GM12864 (cell line): Measurements from ENCODE around the gene LENG1.

Experiments used
- DNase-seq: peaks from one replicate; pipeline ENCODE4 v3.0.0-alpha.2; 2011; ENCODE audit warnings: low read depth
- H3K4me3 ChIP-seq: 2 replicates; pipeline ENCODE4 v1.5.1; 2011; ENCODE audit warnings: mild to moderate bottlenecking, low read depth, low read length, control low read depth
- TF ChIP-seq, protein P1 (sequence below): IDR thresholded peaks from 2 replicates; pipeline ENCODE4 v1.5.1; 2011; ENCODE audit warnings: low read depth, mild to moderate bottlenecking, moderate library complexity, low read length, control low read depth, inconsistent platforms; ENCODE audit errors: missing control alignments

The LENG1 gene

DNA sequence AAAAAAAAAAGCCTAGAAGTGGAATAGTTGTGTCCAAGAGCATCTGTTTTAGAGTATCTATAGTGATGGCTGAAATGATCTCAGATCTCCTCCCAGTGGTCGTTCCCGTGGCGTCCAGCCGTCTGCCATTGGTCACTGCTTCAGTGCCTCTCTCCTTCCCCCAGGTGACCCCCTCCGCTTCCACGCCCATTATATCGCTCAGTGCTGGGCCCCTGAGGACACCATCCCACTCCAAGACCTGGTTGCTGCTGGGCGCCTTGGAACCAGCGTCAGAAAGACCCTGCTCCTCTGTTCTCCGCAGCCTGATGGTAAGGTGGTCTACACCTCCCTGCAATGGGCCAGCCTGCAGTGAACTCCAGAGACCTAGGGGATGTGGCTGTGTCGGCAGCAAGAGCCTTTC is 33.5 kb upstream of the LENG1 start:
- TF ChIP-seq, protein P1, sequence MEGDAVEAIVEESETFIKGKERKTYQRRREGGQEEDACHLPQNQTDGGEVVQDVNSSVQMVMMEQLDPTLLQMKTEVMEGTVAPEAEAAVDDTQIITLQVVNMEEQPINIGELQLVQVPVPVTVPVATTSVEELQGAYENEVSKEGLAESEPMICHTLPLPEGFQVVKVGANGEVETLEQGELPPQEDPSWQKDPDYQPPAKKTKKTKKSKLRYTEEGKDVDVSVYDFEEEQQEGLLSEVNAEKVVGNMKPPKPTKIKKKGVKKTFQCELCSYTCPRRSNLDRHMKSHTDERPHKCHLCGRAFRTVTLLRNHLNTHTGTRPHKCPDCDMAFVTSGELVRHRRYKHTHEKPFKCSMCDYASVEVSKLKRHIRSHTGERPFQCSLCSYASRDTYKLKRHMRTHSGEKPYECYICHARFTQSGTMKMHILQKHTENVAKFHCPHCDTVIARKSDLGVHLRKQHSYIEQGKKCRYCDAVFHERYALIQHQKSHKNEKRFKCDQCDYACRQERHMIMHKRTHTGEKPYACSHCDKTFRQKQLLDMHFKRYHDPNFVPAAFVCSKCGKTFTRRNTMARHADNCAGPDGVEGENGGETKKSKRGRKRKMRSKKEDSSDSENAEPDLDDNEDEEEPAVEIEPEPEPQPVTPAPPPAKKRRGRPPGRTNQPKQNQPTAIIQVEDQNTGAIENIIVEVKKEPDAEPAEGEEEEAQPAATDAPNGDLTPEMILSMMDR, result no peak
- H3K4me3 ChIP-seq, result no peak overlapping the region
- no peak for DNase-seq

DNA sequence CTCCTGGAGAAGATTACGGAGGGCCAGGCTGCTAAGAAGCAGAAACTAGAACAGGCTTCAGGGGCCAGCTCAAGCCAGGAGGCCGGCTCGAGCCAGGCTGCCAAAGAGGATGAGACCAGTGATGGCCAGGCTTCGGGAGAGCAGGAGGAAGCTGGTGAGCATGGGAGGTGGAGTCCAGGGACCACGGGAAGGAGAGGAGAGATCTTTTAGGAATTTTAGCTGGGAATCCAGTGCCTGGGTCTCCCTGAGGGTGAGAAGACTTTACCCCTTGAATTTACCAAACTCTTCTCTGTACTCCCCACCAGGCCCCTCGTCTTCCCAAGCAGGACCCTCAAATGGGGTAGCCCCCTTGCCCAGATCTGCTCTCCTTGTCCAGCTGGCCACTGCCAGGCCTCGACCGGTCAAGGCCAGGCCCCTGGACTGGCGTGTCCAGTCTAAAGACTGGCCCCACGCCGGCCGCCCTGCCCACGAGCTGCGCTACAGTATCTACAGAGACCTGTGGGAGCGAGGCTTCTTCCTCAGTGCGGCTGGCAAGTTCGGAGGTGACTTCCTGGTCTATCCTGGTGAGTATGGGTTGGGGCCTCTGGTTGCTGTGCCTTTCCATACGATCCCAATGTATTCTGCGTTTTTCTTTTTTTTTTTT is 32.4 kb upstream of the LENG1 start:
- TF ChIP-seq, protein P1, result no peak
- H3K4me3 ChIP-seq, result peak overlapping the region; percentile 92
- no peak for DNase-seq

DNA sequence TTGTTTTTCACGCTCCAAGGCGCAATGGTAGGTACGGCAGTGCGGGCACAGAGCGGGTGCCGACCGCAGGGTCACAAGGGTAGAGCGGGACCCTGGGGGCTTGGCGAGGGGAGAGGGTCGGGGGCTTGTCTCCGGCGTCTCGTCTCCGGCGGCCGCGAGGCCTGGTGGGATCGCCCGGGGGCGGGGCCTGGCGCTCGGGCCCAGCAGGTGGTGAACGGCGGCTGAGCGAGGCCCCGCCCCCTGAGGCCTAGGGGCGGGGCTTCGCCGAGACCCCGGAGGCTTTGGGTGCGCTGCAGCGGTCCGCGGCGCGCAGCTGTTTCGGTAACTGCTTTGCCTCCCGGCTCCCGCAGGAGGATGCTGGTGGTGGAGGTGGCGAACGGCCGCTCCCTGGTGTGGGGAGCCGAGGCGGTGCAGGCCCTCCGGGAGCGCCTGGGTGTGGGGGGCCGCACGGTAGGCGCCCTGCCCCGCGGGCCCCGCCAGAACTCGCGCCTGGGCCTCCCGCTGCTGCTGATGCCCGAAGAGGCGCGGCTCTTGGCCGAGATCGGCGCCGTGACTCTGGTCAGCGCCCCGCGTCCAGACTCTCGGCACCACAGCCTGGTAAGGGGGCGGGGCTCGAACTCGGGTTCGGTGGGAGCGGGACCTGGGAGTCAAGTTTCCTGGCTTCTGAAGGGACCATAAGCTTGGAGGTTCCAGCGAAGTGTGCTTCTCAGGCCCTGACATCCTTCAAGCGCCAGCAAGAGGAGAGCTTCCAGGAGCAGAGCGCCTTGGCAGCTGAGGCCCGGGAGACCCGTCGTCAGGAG is 31.7 kb upstream of the LENG1 start, which contains the start of gene TSEN34:
Gene TSEN34, plus strand, starts transcription at position 298 of the 800 bp plus-strand sequence. Its CDS starts 57 bp downstream, at position 355.
- DNase-seq, result peak; percentile 56
- TF ChIP-seq, protein P1, result no peak
- H3K4me3 ChIP-seq, result peak within 1 kb of the TSS; percentile 92

DNA sequence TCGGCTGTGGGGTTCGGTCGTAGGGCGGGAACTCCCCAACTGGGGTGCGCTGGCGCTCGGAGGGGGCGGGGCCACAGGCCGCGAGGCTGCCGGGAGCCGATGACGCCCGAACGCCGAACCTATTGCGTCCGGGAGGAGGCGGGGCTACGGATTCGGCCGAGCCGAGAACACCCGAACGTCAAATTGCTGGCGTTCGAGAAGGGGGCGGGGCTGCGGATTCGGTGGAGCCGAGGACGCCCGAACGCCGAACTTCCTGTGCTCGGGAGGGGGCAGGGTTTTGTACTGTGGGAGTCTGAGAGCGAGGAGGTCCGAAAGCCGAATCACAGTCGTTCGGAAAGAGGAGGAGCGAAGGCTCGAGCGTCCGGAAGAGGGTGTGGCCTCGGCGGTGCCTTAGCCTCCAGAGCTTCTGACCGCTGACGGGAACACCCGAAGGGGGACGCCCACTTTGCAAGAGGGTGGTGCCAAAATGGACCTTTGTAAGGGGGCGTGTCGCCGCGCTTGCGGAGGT is 31.0 kb upstream of the LENG1 start:
- H3K4me3 ChIP-seq, result peak overlapping the region; percentile 92
- DNase-seq, result peak; percentile 98
- TF ChIP-seq, protein P1, result no peak

DNA sequence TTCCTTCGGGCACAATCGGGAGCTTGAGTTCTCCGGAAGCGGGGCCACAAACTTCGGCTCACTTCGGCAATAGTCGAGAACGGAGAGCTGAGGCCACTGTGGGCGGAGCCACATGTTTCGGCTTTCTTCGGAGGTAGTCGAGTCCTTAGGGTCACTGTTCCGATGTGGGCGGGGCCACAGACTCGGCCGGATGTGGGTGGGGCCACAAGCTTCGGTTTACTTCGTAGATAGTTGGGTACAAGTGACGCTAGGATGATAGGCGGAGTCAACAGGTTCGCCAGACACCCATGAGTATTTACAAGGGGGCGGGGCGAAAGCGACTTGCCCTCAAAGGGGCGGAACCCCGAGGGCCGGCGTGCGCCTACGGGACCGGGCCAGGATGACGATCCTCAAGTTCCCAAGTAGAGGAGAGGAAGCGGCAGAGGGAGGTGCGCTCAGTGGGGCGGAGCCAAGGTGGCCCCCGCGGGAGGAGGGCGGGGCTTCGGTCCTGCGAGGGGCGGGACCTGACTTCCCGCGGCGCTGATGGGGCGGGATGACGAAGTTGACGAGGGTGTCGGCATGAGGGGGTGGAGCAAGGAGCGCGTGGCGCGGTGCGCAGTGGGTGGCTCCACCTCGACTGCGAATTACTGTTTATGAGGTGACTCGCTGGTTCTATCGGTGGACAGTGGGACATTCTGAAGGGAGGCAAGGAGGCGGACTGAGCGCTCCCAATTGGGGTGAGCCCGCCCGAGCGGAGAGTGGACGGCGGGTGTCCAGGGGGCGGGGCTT is 30.4 kb upstream of the LENG1 start:
- peak; percentile 100 for DNase-seq
- TF ChIP-seq, protein P1, result no peak
- peak overlapping the region; percentile 92 for H3K4me3 ChIP-seq

DNA sequence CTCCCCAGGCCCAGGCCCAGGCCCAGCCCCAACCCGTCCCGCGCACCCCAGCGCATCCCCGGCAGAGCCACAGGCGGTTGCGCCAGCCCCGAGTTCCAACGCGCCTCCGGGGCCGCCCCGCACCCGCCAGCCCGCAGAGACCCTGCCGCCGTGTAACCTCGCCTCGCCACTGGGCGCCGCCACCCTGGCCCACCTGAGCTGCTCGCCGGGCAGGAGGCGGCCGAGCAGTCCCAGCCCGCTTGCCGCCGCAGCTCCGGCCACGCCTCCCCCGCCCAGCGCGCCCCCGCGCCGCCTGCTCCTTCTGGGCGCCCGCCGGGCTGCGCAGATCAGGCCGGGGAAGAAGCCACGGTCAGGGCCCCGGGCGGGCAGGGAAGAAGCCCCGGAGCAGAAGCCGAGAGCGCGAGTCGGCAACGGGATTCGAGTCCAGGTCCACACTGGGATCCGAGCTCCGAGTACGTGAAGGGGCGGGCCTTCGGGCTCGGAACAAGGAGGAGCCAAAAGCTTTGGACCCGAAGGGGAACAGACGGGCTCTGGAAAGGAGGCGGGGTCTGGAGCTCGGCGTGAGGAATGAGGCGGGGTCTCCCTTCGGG is 29.7 kb upstream of the LENG1 start, which contains the start of gene MBOAT7:
Gene MBOAT7, minus strand, starts transcription at position 436 of the 590 bp plus-strand sequence. CDS start 1,072 bp downstream, outside the sequence.
- TF ChIP-seq, protein P1, result peak; percentile 35
- DNase-seq, result no peak
- H3K4me3 ChIP-seq, result peak within 1 kb of the TSS; percentile 92
